ENCODE results near the gene IRX4. TPM values are rescaled to one million over a fixed set of nuclear protein-coding genes. Genes with fewer than 3 reads are reported as not detected.

Gene IRX4
- total RNA-seq, 2 donors from 2014 or later = 0.22 TPM; not detected in 1

GRCh38 chr5:1835431-1835830 is 47.3 kb downstream of the IRX4 start:
- Mint-ChIP-seq H3K4me3 (no peak overlapping the region), H3K27me3 (ENCODE audit: insufficient read depth) (peaks cover 15% of the 10 kb centered on the region), H3K9me3 (no peaks in the 10 kb centered on the region), H3K27ac (no peak overlapping the region), H3K36me3 (ENCODE audit: low read depth) (no peaks in the 10 kb centered on the region), H3K4me1 (peaks cover 26% of the 10 kb centered on the region)
- TF ChIP-seq CTCF (conservative IDR thresholded peaks at IDR 0.05) = no peak
- no peak overlapping the region for H3K27ac ChIP-seq (ENCODE audit: low read depth, low read length)
- H3K36me3 ChIP-seq (ENCODE audit: control insufficient read depth, insufficient read depth, low read length) = no peaks in the 10 kb centered on the region
- no peak for DNase-seq
- H3K9ac ChIP-seq (ENCODE audit: extremely low read depth, low read length, poor library complexity, severe bottlenecking) = no peak overlapping the region
- no peak overlapping the region for H3K4me3 ChIP-seq (ENCODE audit: low read length)
- peaks cover 3% of the 10 kb centered on the region for H3K4me1 ChIP-seq (ENCODE audit: control insufficient read depth, insufficient read depth, low read length)
- no peaks in the 10 kb centered on the region for H3K9me3 ChIP-seq (ENCODE audit: control insufficient read depth, low read length)
- 92 to 93% methylated on average over 10 to 13 of the region's 13 CpGs for WGBS, 2 experiments (ENCODE audit: insufficient coverage in 1 of 2, insufficient read length in 1 of 2)
- no peaks in the 10 kb centered on the region for H3K27me3 ChIP-seq (ENCODE audit: control insufficient read depth, insufficient read depth, low read length, poor library complexity, severe bottlenecking)

GRCh38 chr5:1834721-1835429 is 47.9 kb downstream of the IRX4 start:
- H3K27me3 ChIP-seq (ENCODE audit: control insufficient read depth, insufficient read depth, low read length, poor library complexity, severe bottlenecking) = no peaks in the 10 kb centered on the region
- no peaks in the 10 kb centered on the region for H3K36me3 Mint-ChIP-seq (ENCODE audit: low read depth)
- no peaks in the 10 kb centered on the region for H3K36me3 ChIP-seq (ENCODE audit: control insufficient read depth, insufficient read depth, low read length)
- H3K27me3 Mint-ChIP-seq (ENCODE audit: insufficient read depth) = peaks cover 15% of the 10 kb centered on the region
- H3K9me3 Mint-ChIP-seq = no peaks in the 10 kb centered on the region
- no peak overlapping the region for H3K27ac Mint-ChIP-seq
- H3K9me3 ChIP-seq (ENCODE audit: control insufficient read depth, low read length) = no peaks in the 10 kb centered on the region
- H3K27ac ChIP-seq (ENCODE audit: low read depth, low read length) = no peak overlapping the region
- 66 to 79% methylated on average over 19 to 20 of the region's 21 CpGs for WGBS, 2 experiments (ENCODE audit: insufficient coverage in 1 of 2, insufficient read length in 1 of 2)
- peaks cover 25% of the 10 kb centered on the region for H3K4me1 Mint-ChIP-seq
- peaks cover 3% of the 10 kb centered on the region for H3K4me1 ChIP-seq (ENCODE audit: control insufficient read depth, insufficient read depth, low read length)
- no peak for TF ChIP-seq CTCF (conservative IDR thresholded peaks at IDR 0.05)
- DNase-seq = no peak
- no peak overlapping the region for H3K4me3 ChIP-seq (ENCODE audit: low read length)
- H3K4me3 Mint-ChIP-seq = no peak overlapping the region
- no peak overlapping the region for H3K9ac ChIP-seq (ENCODE audit: extremely low read depth, low read length, poor library complexity, severe bottlenecking)

- TF ChIP-seq CTCF (conservative IDR thresholded peaks at IDR 0.05) = no peak
- no peaks in the 10 kb centered on the region for H3K27me3 ChIP-seq (ENCODE audit: control insufficient read depth, insufficient read depth, low read length, poor library complexity, severe bottlenecking)
- H3K27me3 Mint-ChIP-seq (ENCODE audit: insufficient read depth) = peaks cover 13% of the 10 kb centered on the region
- no peak for DNase-seq
- H3K4me3 Mint-ChIP-seq = no peak overlapping the region
- WGBS, 2 experiments (ENCODE audit: insufficient coverage in 1 of 2, insufficient read length in 1 of 2) = 85 to 92% methylated on average over 14 to 22 of the region's 22 CpGs
- H3K9me3 ChIP-seq (ENCODE audit: control insufficient read depth, low read length) = no peaks in the 10 kb centered on the region
- peaks cover 25% of the 10 kb centered on the region for H3K4me1 Mint-ChIP-seq
- H3K27ac ChIP-seq (ENCODE audit: low read depth, low read length) = no peak overlapping the region
- no peak overlapping the region for H3K9ac ChIP-seq (ENCODE audit: extremely low read depth, low read length, poor library complexity, severe bottlenecking)
- H3K27ac Mint-ChIP-seq = no peak overlapping the region
- H3K4me3 ChIP-seq (ENCODE audit: low read length) = no peak overlapping the region
- H3K4me1 ChIP-seq (ENCODE audit: control insufficient read depth, insufficient read depth, low read length) = peaks cover 3% of the 10 kb centered on the region
- no peaks in the 10 kb centered on the region for H3K36me3 Mint-ChIP-seq (ENCODE audit: low read depth)
- H3K9me3 Mint-ChIP-seq = no peaks in the 10 kb centered on the region
- no peaks in the 10 kb centered on the region for H3K36me3 ChIP-seq (ENCODE audit: control insufficient read depth, insufficient read depth, low read length)
These were observed 48.6 kb downstream of the IRX4 start for GRCh38 chr5:1834022-1834551.

Data from endodermal cell (in vitro differentiated cells).